Subcutaneous abdominal adipose tissue (tissue), 5 donors: ENCODE data around the gene HINT1.
"Not testable (repeated sequence)": the region's sequence is repeated elsewhere in the genome, so short reads cannot be mapped to it uniquely, and the experiment has no call there.

Experiments used
- H3K27ac ChIP-seq: one replicate; pipeline ENCODE4 v1.7.0; 2013; ENCODE audit warnings: low read depth, mild to moderate bottlenecking, inconsistent platforms, low read length, moderate library complexity
- H3K27me3 ChIP-seq, 5 donors: one replicate each; pipeline ENCODE4 v1.7.0; 2013; ENCODE audit warnings: low read length in 5 of 5, inconsistent platforms in 1 of 5; ENCODE audit not compliant: control insufficient read depth in 5 of 5, insufficient read depth in 4 of 5
- H3K36me3 ChIP-seq, 5 donors: one replicate each; pipeline ENCODE4 v1.7.0; 2013; ENCODE audit warnings: low read length in 5 of 5; ENCODE audit not compliant: control insufficient read depth in 5 of 5, insufficient read depth in 5 of 5
- H3K4me1 ChIP-seq, 5 donors: one replicate each; pipeline ENCODE4 v1.7.0; 2013; ENCODE audit warnings: low read length in 5 of 5, mild to moderate bottlenecking in 3 of 5, moderate library complexity in 1 of 5; ENCODE audit not compliant: control insufficient read depth in 5 of 5, insufficient read depth in 5 of 5
- H3K4me3 ChIP-seq, 5 donors: one replicate each; pipeline ENCODE4 v1.7.0; 2013; ENCODE audit warnings: low read length in 5 of 5, low read depth in 1 of 5
- H3K9ac ChIP-seq, 5 donors: one replicate each; pipeline ENCODE4 v1.7.0; 2013; ENCODE audit warnings: low read length in 5 of 5, mild to moderate bottlenecking in 4 of 5, moderate library complexity in 3 of 5
- H3K9me3 ChIP-seq, 5 donors: one replicate each; pipeline ENCODE4 v1.7.0; 2013; ENCODE audit warnings: low read length in 5 of 5; ENCODE audit not compliant: control insufficient read depth in 5 of 5
- donor health status: healthy.
- donor health status: healthy.
- donor health status: healthy.
- donor health status: healthy.
- donor health status: healthy.

HINT1 gene

GRCh38 chr5:131127244-131127643 lies 37.8 kb downstream of the HINT1 start:
- H3K9ac ChIP-seq, H3K4me3 ChIP-seq, H3K27me3 ChIP-seq, H3K4me1 ChIP-seq, H3K27ac ChIP-seq, H3K36me3 ChIP-seq, H3K9me3 ChIP-seq: not testable (repeated sequence)

GRCh38 chr5:131114754-131115153 lies 50.3 kb downstream of the HINT1 start:
- no peaks in the 10 kb centered on the region for H3K36me3 ChIP-seq
- no peaks in the 10 kb centered on the region for H3K4me1 ChIP-seq
- H3K27ac ChIP-seq: no peak overlapping the region
- H3K9ac ChIP-seq: no peak overlapping the region
- H3K27me3 ChIP-seq: no peaks in the 10 kb centered on the region
- H3K9me3 ChIP-seq: no peaks in the 10 kb centered on the region
- H3K4me3 ChIP-seq: no peak overlapping the region

GRCh38 chr5:131112424-131112823 lies 52.6 kb downstream of the HINT1 start:
- Histone ChIP-seq H3K27me3 (no peaks in the 10 kb centered on the region), H3K27ac (no peak overlapping the region), H3K36me3 (no peaks in the 10 kb centered on the region), H3K4me1 (no peaks in the 10 kb centered on the region), H3K9me3 (no peaks in the 10 kb centered on the region), H3K4me3 (no peak overlapping the region), H3K9ac (no peak overlapping the region)

GRCh38 chr5:131110256-131110594 lies 54.8 kb downstream of the HINT1 start:
- Histone ChIP-seq H3K4me1 (no peaks in the 10 kb centered on the region), H3K9ac (no peak overlapping the region), H3K4me3 (no peak overlapping the region), H3K27me3 (no peaks in the 10 kb centered on the region), H3K9me3 (no peaks in the 10 kb centered on the region), H3K27ac (no peak overlapping the region), H3K36me3 (no peaks in the 10 kb centered on the region)

GRCh38 chr5:131109540-131110255 lies 55.4 kb downstream of the HINT1 start:
- Histone ChIP-seq H3K27me3 (no peaks in the 10 kb centered on the region), H3K4me3 (no peak overlapping the region), H3K9ac (no peak overlapping the region), H3K9me3 (no peaks in the 10 kb centered on the region), H3K4me1 (no peaks in the 10 kb centered on the region), H3K27ac (no peak overlapping the region), H3K36me3 (no peaks in the 10 kb centered on the region)
